ENCODE data around the gene TMEM200A.
A peak's percentile ranks its signal among the peaks of the same experiment; 100 is the strongest.

Gene TMEM200A

DNA sequence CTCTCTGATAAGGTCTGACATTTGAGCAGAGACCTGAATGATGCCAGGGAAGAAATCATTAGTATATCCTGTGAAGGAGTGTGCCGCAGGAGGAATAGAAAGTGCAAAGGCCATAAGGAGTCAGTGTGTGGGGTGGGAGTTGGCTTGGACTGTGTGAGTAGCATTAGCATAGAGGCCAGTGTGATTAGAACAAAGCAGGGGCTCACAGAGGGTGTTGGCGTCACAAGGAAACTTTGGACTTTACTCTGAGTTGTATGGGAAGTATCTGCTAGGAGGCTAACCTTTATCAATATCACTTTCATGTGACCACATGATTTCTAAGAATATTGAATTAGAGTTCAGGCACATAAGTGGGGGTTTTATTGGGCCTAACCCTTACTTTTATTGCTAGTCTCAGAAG, 12.1 kb downstream of the TMEM200A start:
- no peak for DNase-seq

DNA sequence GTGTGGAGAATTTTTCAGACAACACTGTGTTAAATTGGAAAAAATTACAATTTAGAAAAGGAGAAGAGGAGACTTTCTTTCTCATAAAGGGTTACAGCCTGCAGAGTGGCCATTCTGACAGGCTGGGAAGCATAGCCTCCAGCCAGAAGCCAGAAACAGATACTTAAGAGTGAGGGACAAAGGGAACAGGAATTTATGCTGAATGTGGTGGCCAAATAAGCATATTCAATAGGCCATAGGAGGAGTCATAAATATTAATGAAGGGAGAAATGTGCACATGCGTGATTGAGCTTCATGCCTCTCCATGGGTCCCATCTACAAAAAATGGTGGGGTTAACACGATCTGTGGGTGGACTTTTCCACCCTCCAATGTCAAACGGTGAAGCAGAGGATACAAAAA, 13.4 kb downstream of the TMEM200A start:
- no peak for DNase-seq

DNA sequence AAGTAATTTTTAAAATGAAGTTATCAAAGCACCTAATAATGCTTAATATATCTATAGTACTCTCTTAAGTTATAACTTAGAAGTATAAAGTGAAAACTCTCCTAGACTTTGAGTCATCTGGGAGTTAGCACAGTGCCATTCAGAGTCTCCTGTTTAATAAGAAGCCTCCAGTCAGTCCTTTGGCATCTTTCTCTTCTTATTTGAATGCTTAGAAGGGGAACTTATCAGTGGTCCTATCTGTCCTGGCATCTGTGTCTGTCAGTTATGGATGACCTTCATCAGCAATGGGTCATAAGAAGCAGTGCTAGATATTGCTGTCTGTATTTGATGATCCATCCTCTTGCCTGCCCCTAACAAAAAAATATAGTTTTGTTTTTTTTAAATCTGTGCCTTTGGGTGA, 15.2 kb downstream of the TMEM200A start:
- no peak for DNase-seq

DNA sequence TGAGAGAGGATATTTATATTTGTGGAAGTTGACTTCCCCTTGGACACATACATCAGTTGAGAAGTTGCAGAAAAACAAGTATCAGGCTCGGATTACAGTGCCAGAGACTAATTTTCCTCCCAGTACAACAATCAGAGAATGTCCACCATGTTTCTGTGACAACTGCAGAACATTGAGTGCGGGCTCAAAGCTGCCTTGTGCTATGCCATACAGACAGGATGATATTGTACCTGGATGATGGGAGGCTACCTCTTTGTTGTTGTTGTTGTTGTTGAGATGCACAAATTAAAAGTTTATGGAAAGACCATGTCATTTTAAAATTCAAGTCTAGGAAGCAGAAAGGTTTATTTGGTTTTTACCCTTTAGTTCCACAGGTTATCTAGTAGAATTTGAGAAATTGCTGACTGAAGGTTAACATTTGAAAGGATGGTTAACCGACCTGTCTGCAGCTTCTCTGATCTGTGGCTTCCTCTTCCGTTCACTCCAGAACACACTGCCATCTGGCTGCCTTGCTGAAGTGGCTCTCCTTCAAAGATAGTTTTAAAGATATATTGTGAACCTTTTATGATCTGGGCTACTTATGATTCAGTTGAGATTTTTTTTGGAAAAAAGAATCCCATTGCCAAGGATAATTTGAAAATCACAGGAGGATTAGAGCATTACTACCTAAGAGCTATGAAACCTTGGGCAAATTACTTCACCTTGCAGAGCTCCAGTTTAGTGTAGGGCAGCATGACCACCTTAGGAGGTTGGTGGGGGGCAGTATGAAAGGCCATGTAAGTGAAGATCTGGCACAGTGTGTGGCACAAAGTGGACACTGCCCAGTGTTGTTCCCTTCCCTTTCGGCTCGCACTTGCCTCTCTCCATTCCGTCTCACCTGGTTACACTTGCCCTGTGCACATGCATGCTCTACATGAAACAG, 15.9 kb downstream of the TMEM200A start:
- peak in 3 of 5 experiments; percentile 13 to 91 (median 17) for DNase-seq

DNA sequence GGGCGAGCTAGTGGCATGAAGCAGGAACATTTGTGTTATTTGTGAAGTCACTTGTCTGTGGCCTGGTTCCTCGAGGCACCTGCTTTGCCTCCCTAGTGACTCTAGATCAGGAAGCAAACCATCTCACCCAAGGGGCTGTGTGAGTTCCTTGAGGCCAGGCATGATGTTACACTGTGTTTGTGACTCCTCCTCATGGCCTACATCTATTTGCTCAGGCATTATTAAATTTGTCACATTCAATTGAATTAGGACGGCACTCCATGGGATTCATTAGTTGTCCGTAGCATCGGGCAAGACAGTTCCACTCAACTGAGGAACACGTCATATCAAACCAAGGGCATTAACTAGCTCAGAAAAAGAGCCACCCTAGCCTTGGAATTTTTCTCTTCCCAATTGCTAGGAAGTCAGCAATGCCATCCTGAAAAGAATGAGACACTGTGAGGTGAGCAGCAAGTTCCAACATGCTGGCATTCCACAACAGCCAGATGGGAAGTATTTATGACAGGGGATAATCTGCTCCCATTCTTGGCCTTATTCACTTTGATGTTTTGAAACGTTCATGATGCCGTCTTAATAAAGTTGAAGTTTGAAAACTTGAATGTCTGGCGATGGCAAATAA, 17.2 kb downstream of the TMEM200A start:
- no peak for DNase-seq

DNA sequence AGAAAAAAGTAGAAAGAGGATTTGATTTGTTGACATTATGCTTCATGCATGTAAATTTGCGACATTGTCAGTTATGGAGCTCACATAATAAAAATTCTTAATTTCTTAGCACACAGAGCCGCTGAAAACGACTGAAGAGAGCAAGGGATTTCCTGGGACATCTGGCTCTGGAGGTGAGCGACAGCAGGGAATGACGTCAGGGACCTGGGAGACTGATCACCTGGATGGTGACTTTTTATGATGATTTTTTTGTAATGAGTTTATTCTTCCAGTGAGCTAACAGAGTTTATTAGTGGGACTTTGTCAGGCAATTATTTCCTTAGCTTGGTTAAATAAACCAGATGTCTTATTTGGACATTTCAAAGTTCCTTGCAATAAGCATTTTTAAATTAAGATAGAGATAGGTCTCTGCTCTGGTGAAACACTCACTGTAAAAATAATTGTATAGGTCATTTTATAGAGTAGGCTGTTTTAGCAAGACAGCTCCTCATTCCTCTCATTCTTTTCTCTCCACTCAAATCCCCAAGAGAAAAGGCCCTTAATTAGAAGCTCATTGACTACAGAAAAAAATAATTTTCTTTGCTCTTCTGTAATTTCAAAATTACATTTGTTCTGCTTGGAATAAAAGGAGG, 19.4 kb downstream of the TMEM200A start:
- DNase-seq = no peak

DNA sequence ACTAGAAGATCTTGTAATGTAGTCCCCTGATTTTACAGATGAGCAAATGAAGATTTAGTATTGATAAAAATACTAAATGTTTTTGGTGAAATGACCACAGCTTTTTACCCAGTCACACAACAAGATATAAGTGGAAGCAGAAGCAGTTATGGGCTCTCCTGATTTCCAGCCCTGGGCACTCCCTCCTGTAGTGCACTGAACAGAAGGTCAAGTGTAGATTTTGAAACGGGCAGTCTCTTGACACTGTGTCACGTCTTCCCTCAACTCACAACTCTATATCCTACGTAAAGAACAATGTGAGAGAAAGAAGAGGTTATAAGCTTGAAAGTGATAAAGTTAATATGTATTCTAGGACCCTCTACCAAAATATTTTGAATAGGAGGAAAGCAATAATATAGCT, 23.3 kb downstream of the TMEM200A start:
- no peak for DNase-seq

DNA sequence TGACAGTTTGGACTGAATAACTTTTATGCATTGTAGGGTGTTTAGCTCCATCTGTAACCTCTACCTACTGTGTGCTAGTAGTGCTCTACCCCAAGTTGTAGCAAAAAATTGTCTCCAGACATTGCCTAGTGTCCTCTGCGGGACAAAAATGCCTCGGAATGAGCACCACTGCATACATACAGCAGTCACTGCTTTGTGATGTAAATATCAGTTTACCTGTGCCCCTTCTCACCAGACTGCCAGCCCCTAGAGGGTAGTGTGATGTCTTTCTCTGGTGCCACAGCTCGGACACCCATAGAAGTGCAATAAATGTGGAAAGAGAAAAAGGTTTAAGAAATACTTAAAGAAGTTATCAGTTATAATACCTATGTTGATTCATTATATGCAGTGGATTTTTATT, 25.1 kb downstream of the TMEM200A start:
- no peak for DNase-seq

DNA sequence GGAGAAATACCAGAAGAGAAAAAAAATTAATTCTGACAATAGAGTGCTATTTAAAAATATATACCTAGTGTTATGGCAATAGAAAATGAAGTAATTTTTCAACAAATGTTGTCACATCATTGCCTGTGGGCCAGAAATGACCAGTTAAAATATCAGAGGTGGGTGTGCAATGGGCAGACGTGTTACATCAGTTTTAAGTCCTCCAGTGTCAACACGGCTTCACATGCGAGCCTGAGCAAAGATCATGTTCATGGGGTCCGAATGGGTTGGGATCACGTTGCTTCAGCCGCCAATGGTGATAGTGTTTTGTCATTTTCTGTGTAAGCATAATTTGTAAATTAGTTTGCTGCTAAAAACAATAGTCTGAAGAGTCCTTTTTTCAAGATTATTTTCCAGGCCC, 27.5 kb downstream of the TMEM200A start:
- DNase-seq = no peak

DNA sequence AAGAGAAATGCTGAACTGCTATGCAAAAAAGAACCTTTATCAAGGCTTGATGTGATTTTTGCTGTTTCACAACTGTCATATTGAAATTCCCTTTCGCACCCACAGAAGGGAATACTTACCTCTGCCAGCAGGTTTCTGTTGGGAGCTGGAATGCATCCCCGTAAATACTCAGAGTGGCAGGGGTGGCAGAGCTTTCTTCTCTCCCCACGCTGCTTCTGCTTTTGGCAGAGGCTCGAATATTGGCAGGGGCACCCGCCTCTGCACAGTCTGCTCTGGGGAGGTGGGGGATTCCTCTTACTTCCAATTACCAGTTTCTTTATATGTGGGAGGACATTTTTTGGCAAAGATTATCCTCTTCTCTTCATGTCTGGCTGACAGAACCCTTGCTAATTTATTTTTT, 28.4 kb downstream of the TMEM200A start:
- no peak for DNase-seq

DNA sequence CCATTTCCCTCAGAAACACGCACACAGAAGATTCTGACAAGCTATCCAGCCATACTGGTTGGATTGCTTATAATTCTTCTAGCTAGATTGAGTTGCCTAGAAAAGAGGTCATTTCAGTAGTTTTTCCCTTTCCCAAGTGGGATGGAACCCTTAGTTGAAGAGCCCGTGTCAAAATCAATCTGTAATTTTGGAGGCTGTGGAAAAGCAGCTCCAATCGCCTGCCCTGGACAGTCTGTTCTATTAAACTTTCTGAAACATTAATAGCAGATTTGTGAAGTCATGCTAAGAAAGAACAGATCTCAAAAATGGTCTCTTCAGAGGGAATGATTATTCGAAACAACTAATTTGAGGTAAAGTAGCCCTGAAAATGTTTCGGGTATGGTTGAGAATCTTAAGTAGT, 29.3 kb downstream of the TMEM200A start:
- DNase-seq = no peak

DNA sequence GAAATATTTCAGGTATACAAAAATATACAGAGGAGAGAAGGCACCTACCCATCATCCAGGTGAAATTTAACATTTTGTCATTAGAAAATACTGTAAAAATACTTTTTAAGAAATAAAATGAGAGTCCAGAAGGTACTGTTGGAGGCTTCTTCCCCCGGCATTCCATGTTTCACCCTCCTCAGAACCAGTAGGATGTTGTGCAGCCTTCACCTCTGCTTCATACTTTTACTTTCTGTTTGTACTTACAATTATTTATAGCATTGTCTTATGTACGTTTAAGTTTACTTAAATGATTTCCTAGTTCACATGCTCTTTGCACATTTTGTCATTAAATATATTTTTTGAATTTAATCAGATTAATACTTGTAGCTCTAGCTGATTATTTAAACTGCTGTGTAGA, 30.9 kb downstream of the TMEM200A start:
- DNase-seq = peak in 1 of 5 experiments; percentile 12

DNA sequence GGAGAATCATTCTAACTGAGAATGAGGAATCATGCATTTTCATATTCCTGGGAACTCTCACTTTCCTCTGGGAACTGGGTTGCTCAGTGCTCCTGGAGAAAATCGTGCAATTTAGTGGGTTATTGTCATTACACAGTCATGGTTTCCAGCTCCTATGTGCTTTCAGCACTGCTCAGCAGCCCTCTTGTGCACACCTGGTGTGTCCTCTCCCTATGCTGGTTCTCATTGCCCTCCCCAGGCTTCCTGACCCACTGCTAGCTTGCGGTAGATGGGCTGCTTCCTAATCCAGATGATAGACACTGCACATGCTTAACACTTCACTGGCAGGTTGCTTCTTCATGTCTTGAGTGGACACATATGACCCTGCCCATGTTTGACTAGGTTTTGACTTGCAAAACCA, 39.7 kb downstream of the TMEM200A start:
- DNase-seq = no peak

DNA sequence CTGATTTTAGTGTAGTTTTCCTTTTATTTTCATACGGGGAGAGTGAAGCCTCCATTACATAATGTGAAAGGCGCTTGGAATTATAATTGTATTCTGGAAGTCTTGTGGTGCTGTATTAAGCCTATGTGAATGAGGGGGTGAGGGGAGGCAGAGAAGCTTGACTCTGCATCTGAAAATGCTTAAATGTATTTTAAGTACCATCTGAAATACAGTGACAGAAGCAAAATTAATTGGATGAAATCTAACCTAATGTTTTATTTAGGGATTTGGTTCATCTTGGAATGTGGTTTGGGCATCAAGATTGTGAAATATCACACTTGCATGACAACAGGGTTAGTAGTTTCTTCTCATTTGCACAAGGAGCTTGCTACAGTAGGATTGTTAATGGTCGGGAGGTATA, 41.2 kb downstream of the TMEM200A start:
- no peak for DNase-seq

DNA sequence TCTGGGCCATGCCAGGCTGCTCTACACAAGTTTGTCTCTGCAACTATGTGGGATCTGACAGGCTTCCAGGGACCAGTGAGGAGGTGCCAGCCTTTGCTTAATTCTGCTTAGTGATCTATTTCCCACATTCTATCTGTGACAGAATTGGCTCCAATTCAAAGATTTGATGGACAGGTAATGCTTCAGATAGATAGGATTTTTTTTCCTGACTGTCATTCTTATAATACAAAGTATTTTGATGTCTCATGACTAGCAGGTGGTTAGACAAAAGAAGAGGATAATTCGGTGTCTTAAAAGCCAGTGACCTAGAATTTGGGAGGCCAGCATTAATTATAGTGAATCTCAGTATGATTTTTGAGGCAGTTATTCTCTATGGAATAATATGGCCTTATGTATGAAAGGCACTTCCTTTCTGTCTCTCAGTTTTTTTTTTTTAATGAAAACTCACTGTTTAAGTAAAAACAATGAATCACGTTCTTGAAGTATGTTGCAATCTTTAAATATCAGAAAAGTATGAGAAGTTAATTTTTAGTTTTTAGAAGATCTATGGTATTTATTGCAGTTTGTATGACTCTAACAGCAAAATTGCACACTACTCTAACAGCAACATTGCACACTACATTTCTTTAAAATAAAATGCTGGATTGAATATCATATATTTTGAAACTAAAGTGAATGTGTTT, 43.7 kb downstream of the TMEM200A start:
- no peak for DNase-seq

DNA sequence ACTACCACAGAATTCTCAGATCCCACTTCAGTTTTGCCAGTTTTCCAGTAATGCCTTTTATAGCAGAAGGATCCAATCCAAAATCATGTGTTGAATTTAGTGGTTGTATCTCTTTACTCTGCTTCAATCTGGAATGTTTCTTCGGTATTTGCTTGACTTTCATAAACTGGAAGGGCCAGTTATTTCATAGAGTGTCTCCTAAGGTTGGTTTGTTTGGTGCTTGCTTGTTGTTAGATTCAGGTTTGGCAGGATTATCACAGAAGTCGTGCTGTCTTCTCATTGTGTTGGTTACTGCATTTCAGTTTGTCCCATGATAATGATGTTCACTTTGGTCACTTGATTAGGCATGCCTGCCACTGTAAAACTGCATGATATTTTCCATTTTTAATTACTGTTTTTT, 45.7 kb downstream of the TMEM200A start:
- DNase-seq = no peak

DNA sequence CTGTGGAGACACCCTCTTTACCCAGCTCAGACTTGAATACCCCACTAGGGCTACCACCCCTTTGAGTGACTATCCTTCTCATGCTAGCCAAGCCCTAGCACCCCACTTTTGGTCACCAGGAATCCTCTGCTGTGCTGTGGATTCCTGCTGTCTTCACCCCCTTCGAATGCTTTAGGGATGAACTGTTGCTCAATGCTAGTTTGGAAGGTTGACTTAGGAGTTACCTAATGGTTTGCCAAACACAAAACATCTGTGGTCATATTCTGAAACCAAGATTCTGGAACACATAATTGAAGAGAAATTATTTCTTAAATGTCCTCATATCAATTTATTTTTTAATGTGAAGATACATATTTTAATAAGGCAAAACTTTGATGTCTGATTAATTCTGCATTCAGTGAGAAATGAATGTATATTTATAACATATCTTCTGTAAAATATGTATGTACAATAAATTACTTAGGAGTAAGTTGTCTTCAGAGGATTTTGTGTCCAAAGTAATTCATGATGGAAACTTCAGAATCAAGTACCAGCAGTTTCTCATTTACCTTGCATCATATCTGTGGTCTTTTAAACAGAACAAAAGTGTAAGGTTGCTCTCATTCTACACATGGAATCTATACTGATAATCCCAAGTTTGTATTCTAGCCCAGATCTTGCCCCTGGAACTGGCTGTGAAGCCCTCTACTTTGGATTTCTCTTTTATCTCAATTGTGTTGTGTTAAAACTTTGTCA, 46.9 kb downstream of the TMEM200A start:
- no peak for DNase-seq

DNA sequence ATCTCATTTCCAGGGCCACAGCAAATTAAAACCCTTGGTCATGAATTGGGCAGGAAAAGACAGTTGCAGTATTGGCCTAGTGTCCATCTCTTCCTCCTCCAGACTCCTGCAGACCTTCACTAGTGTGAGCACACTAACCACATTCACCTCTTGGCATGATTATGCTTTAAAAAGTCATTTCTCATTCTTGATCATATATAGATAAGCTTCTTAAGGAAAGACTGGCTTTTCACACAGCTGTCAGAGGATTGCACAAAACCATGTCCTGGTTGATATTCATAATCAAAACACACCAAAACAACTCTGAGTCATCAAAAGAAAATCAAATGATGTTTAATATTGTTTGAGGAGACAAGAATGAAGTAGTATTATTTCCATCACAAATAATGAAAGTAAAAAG, 52.1 kb downstream of the TMEM200A start:
- DNase-seq = peak in 1 of 5 experiments; percentile 58

DNA sequence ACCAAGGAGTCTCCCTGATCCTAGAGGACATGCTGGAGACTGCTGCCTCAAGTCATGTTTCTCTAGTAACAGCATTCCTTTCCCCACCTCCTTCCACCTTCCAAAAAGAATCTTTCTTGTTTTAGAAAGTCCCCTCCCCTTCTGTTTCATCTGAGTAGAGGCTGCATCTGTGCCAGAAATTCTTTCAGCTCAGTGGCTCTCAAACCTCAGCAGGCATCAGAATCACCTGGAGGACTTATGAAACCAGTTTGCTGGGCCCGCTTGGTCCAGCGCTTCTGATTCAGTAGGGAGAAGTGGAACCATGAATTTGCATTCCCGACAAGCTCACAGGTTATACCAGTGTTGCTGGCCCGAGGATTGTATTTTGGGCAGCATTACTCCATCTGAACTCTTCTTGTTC, 55.1 kb downstream of the TMEM200A start:
- no peak for DNase-seq

DNA sequence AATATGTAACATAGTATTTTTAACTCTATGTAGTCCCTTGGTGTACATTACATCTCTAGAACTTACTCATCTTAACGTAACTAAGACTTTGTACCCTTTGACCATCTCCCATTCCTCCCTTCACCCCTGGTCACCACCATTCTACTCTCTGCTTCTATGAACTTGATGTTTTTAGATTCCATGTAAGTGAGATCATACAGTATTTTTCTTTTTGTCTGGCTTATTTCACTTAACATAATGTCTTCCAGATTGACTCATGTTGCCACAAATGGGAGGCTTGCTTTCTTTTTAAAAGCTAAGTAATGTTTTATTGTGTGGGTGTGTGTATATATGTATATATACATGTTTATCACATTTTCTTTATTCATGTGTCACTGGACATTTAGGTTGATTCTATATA, 55.8 kb downstream of the TMEM200A start:
- DNase-seq = no peak

DNA sequence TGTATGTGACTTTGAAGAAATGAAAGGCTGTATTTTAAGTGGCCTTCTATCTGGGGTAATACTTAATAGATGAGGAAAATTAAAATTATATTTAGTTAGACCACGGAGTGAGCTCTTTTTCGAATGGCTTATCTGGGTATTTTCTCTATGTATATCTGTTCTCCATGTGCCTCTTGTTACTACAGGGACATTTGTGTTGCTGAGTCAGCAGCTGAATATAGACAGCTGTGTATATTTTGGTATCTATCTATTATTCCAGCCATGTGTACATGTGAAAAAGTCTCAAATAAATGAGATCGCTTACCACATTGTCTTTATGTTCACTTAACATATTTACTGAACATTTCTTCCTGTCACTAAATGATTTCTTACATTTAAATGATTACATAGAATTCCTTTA, 57.2 kb downstream of the TMEM200A start:
- no peak for DNase-seq

DNA sequence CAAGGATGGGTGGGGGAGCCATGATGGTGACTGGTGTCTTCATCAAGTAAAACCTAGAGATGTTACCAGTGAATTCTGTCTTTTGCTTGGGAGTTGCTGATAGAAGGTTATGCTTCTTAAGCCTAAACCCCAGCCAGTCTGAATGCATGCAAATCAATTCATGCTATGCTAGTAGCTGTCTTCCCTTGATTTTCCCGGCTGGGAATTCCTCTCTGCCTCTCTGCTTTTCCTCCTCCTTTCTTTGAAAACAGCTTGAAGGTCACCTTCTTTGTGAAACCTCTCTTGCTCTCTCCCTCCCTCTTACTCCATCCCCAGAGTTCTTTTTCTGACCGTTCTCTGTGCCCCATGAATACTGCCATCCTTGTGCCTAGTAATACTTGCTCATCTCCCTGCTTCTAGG, 58.9 kb downstream of the TMEM200A start:
- DNase-seq = no peak

DNA sequence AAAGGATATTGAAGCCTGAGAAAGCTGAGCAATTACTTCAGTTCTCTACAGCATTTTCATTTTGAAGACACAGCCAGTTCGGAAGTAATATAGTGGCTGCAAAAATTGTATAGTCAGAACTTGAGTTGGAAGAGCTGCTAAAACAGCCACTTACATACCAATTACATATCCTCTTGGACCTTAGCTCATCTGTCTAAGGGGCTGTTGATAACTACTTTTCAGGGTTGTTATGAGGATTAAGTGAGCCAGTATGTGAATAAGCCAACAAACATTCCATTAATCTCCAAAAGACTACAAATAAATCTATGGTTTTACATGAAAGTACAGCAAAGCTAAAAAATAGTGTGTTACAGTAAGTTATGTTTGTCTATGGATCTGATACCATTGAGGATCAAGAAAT, 59.7 kb downstream of the TMEM200A start:
- DNase-seq = no peak

Measured in T-helper 2 cell (primary cell).